ENCODE measurements around the gene TXNL4A. TPM values are rescaled to one million over a fixed set of nuclear protein-coding genes. Genes with fewer than 3 reads are reported as not detected.

The TXNL4A gene
- total RNA-seq, 1 donor from 2014 or later, result 190 TPM

Other genes starting within 250 kb of the TXNL4A start
- gene KCNG2, start 190.6 kb downstream of the TXNL4A start, total RNA-seq, result not detected in 2 replicates
- gene SLC66A2, start 36.9 kb downstream of the TXNL4A start, total RNA-seq, result 49.2 and 54.6 TPM in 2 replicates
- gene HSBP1L1, start 23.9 kb downstream of the TXNL4A start, total RNA-seq, result 9.0 and 10.0 TPM in 2 replicates
- 48.5 and 50.3 TPM in 2 replicates for gene RBFA, start 45.9 kb upstream of the TXNL4A start, total RNA-seq
- gene ADNP2, start 120.7 kb upstream of the TXNL4A start, total RNA-seq, result 29.0 TPM in 2 replicates

Measured in activated T-helper 1 cell treated with anti-CD3 and anti-CD28 coated beads, Interleukin-12 subunit alpha, Interleukin-12 subunit beta, Interleukin-2, Interleukin-4 antibody, amounts not matched to agents 30 ng/mL and 10 ng/mL and 1 ng/mL, durations not matched to agents 14 hours and 24 hours and 36 hours (primary cell).